BJ (cell line): ENCODE measurements around the gene POU2F1. TPM values are rescaled to one million over a fixed set of nuclear protein-coding genes. Genes with fewer than 3 reads are reported as not detected.

Source experiments
- CTCF ChIA-PET: fragments of 350-600 bp; formaldehyde crosslinking; extraction: SDS; loops from one replicate; lab custom pipeline; 2021; ENCODE audit warnings: antibody characterized with exemption, inconsistent platforms; lab: Yijun Ruan, JAX
- POLR2A ChIA-PET: fragments of 300-600 bp; sonication (Branson Sonifier 250); formaldehyde crosslinking; extraction: SDS; loops from one replicate; lab custom pipeline; 2021; ENCODE audit warnings: antibody characterized with exemption; lab: Charles Lee
- DNase-seq: peaks from one replicate; pipeline ENCODE4 v3.0.0-alpha.2; 2011; ENCODE audit warnings: low read depth
- H3K27me3 ChIP-seq: 2 replicates; pipeline ENCODE4 v1.6.0; 2011; ENCODE audit warnings: low read length; ENCODE audit not compliant: control insufficient read depth, insufficient read depth
- H3K36me3 ChIP-seq: 2 replicates; pipeline ENCODE4 v1.5.1; 2011; ENCODE audit warnings: low read length; ENCODE audit not compliant: control insufficient read depth, insufficient read depth
- H3K4me3 ChIP-seq: 2 replicates; pipeline ENCODE4 v1.5.1; 2011; ENCODE audit warnings: low read depth, mild to moderate bottlenecking, control low read depth, low read length
- polyA plus RNA-seq: library from polyadenylated mRNA; depleted of rRNA; stranded (reverse); fragments of >200 nt; gene quantifications from 2 replicates; pipeline ENCODE4 v1.2.3, GENCODE V29; 2011
- TF ChIP-seq, protein P1 (sequence below): IDR thresholded peaks from 2 replicates; pipeline ENCODE4 v1.5.1; 2011; ENCODE audit warnings: low read depth, mild to moderate bottlenecking, control low read depth, inconsistent platforms, low read length, moderate library complexity; ENCODE audit not compliant: insufficient read depth

The POU2F1 gene
- polyA plus RNA-seq, 1 experiment: 4.6 TPM

- TF ChIP-seq, protein P1, sequence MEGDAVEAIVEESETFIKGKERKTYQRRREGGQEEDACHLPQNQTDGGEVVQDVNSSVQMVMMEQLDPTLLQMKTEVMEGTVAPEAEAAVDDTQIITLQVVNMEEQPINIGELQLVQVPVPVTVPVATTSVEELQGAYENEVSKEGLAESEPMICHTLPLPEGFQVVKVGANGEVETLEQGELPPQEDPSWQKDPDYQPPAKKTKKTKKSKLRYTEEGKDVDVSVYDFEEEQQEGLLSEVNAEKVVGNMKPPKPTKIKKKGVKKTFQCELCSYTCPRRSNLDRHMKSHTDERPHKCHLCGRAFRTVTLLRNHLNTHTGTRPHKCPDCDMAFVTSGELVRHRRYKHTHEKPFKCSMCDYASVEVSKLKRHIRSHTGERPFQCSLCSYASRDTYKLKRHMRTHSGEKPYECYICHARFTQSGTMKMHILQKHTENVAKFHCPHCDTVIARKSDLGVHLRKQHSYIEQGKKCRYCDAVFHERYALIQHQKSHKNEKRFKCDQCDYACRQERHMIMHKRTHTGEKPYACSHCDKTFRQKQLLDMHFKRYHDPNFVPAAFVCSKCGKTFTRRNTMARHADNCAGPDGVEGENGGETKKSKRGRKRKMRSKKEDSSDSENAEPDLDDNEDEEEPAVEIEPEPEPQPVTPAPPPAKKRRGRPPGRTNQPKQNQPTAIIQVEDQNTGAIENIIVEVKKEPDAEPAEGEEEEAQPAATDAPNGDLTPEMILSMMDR: no peak
- no peaks in the 10 kb centered on the region for H3K27me3 ChIP-seq
- CTCF ChIA-PET: no interaction called here
- no peaks in the 10 kb centered on the region for H3K36me3 ChIP-seq
- POLR2A ChIA-PET: no interaction called here
- H3K4me3 ChIP-seq: no peak overlapping the region
- DNase-seq: no peak
These were observed 29.0 kb downstream of the POU2F1 start for GRCh38 chr1:167249702-167250101.

GRCh38 chr1:167250482-167250881 lies 29.8 kb downstream of the POU2F1 start:
- ChIA-PET POLR2A (no interaction called here), CTCF (interaction anchor here (1.2 to 1.3 kb wide), 2 partner anchors 15 to 17 kb away, joined by 3 to 4 read pairs; no protein-coding TSS in a partner anchor)
- Histone ChIP-seq H3K4me3 (no peak overlapping the region), H3K36me3 (no peaks in the 10 kb centered on the region), H3K27me3 (no peaks in the 10 kb centered on the region)
- DNase-seq: no peak
- TF ChIP-seq, protein P1: no peak

DNA sequence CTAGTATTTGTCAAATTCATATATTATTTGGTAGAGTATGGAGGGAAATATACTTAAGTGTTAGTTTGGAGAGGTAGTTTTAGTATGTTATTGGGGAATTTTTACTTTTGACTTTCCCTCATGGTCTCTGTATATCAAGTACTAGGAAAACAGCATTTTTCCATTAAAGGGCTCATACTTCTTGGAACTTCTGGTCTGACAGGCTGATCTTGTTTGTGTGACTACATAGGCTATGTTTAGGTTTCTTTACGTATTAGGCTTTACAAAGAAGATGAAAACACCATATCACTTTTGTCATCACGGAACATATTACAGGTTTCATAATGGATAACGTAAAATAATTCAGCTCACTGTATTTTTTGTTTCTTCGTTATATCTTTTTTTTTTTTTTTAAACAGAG lies 30.8 kb downstream of the POU2F1 start:
- Histone ChIP-seq H3K27me3 (no peaks in the 10 kb centered on the region), H3K4me3 (no peak overlapping the region), H3K36me3 (no peaks in the 10 kb centered on the region)
- TF ChIP-seq, protein P1: no peak
- ChIA-PET POLR2A (no interaction called here), CTCF (interaction anchor here (1.2 to 1.3 kb wide), 2 partner anchors 14 to 16 kb away, joined by 3 to 4 read pairs; no protein-coding TSS in a partner anchor)
- DNase-seq: no peak

- POLR2A ChIA-PET: no interaction called here
- Histone ChIP-seq H3K4me3 (no peak overlapping the region), H3K36me3 (no peaks in the 10 kb centered on the region), H3K27me3 (no peaks in the 10 kb centered on the region)
- CTCF ChIA-PET: no interaction called here
- TF ChIP-seq, protein P1: no peak
- DNase-seq: no peak
These were observed 32.3 kb downstream of the POU2F1 start for GRCh38 chr1:167252986-167253385.

GRCh38 chr1:167258858-167259257 lies 38.2 kb downstream of the POU2F1 start:
- ChIA-PET CTCF (interaction anchor here (3.6 kb wide), 1 partner anchor 9 kb away, joined by 22 read pairs; no protein-coding TSS in a partner anchor), POLR2A (no interaction called here)
- TF ChIP-seq, protein P1: no peak
- Histone ChIP-seq H3K4me3 (no peak overlapping the region), H3K36me3 (no peaks in the 10 kb centered on the region), H3K27me3 (no peaks in the 10 kb centered on the region)
- no peak for DNase-seq
